CD14-positive monocyte (primary cell): Measurements from ENCODE around the gene AADACL3. TPM values are rescaled to one million over a fixed set of nuclear protein-coding genes. Genes with fewer than 3 reads are reported as not detected.

Experiments
- DNase-seq, 3 donors: peaks; one replicate each; pipeline ENCODE4 v3.0.0-alpha.2; 2011 to 2022
- H2AFZ ChIP-seq: 2 replicates; pipeline ENCODE4 v1.6.0; 2012; ENCODE audit warnings: mild to moderate bottlenecking, low read depth, low read length, inconsistent platforms; ENCODE audit not compliant: insufficient read depth, poor library complexity, severe bottlenecking
- H3K27ac ChIP-seq, 2 donors: 1 replicate in 1 of 2; 2 replicates in 1 of 2; pipeline ENCODE4 v1.5.1; 2012 to 2013; ENCODE audit warnings: low read length in 2 of 2, control low read depth in 1 of 2, inconsistent platforms in 1 of 2, low read depth in 1 of 2, mild to moderate bottlenecking in 1 of 2
- H3K27me3 ChIP-seq, 2 donors: one replicate each; pipeline versions ENCODE4 v1.6.0 to v1.6.1; 2011 to 2013; ENCODE audit warnings: low read length in 2 of 2; ENCODE audit not compliant: control insufficient read depth in 2 of 2, insufficient read depth in 2 of 2
- H3K36me3 ChIP-seq, 2 donors: replicated peaks in 1 of 2; 1 replicate in 1 of 2; 2 replicates in 1 of 2; pipeline versions ENCODE4 v1.5.1 to v1.6.1; 2012 to 2013; ENCODE audit warnings: low read length in 2 of 2, control low read depth in 1 of 2, inconsistent platforms in 1 of 2, mild to moderate bottlenecking in 1 of 2; ENCODE audit not compliant: insufficient read depth in 2 of 2, control insufficient read depth in 1 of 2
- H3K4me1 ChIP-seq, 2 donors: 1 replicate in 1 of 2; 2 replicates in 1 of 2; pipeline versions ENCODE4 v1.5.1 to v1.6.1; 2012 to 2013; ENCODE audit warnings: low read length in 2 of 2, control low read depth in 1 of 2, inconsistent platforms in 1 of 2, mild to moderate bottlenecking in 1 of 2, moderate library complexity in 1 of 2; ENCODE audit not compliant: insufficient read depth in 2 of 2, control insufficient read depth in 1 of 2
- H3K4me2 ChIP-seq: replicated peaks from 2 replicates; pipeline ENCODE3; 2012; ENCODE audit warnings: low read length, moderate library complexity, mild to moderate bottlenecking; ENCODE audit not compliant: poor library complexity, severe bottlenecking; ENCODE audit errors: extremely low read depth
- H3K4me3 ChIP-seq, 3 experiments: fragments of 200-600 bp in 1 of 3; sonication (generic) in 1 of 3; replicated peaks in 1 of 3; 1 replicate in 2 of 3; 2 replicates in 1 of 3; pipeline ENCODE4 v1.5.1; 2011 to 2013; ENCODE audit warnings: low read length in 3 of 3, mild to moderate bottlenecking in 3 of 3, control low read depth in 2 of 3, low read depth in 2 of 3, inconsistent platforms in 1 of 3, moderate library complexity in 1 of 3
- H3K79me2 ChIP-seq: 2 replicates; pipeline ENCODE4 v1.6.0; 2012; ENCODE audit warnings: mild to moderate bottlenecking, control low read depth, inconsistent platforms, low read length, moderate library complexity; ENCODE audit not compliant: insufficient read depth
- H3K9ac ChIP-seq: 2 replicates; pipeline ENCODE4 v1.6.0; 2017; ENCODE audit warnings: low read length, mild to moderate bottlenecking; ENCODE audit not compliant: insufficient read depth, poor library complexity, severe bottlenecking
- H3K9me3 ChIP-seq, 2 donors: replicated peaks in 1 of 2; 1 replicate in 1 of 2; 2 replicates in 1 of 2; pipeline versions ENCODE4 v1.5.1 to v1.6.1; 2012 to 2013; ENCODE audit warnings: low read length in 2 of 2, control low read depth in 1 of 2; ENCODE audit not compliant: control insufficient read depth in 1 of 2, insufficient read depth in 1 of 2
- H4K20me1 ChIP-seq: 2 replicates; pipeline ENCODE4 v1.6.0; 2012; ENCODE audit warnings: mild to moderate bottlenecking, low read length, control low read depth, moderate library complexity; ENCODE audit not compliant: insufficient read depth
- H3K27ac Mint-ChIP-seq, 7 donors: one replicate each; pipeline ENCODE4 v1.8.0; 2020; ENCODE audit warnings: mild to moderate bottlenecking in 7 of 7, mixed read lengths in 7 of 7, moderate library complexity in 6 of 7, inconsistent platforms in 2 of 7
- H3K27me3 Mint-ChIP-seq, 3 donors: one replicate each; pipeline ENCODE4 v1.8.0; 2021 to 2022; ENCODE audit warnings: low read depth in 3 of 3, mild to moderate bottlenecking in 3 of 3, mixed read lengths in 3 of 3, moderate library complexity in 3 of 3, inconsistent platforms in 1 of 3
- H3K36me3 Mint-ChIP-seq, 2 donors: one replicate each; pipeline ENCODE4 v1.8.0; 2020; ENCODE audit warnings: mixed read lengths in 2 of 2, inconsistent platforms in 1 of 2, mild to moderate bottlenecking in 1 of 2
- H3K4me1 Mint-ChIP-seq: one replicate; pipeline ENCODE4 v1.8.0; 2020; ENCODE audit warnings: mild to moderate bottlenecking, mixed read lengths
- H3K4me3 Mint-ChIP-seq, 2 donors: one replicate each; pipeline ENCODE4 v1.8.0; 2020; ENCODE audit warnings: mild to moderate bottlenecking in 2 of 2, mixed read lengths in 2 of 2, moderate library complexity in 1 of 2
- H3K9me3 Mint-ChIP-seq, 7 donors: one replicate each; pipeline ENCODE4 v1.8.0; 2020 to 2022; ENCODE audit warnings: mixed read lengths in 7 of 7, mild to moderate bottlenecking in 6 of 7, moderate library complexity in 6 of 7, inconsistent platforms in 2 of 7
- CTCF ChIP-seq: fragments of 200-600 bp; IDR thresholded peaks from one replicate; pipeline ENCODE4 v1.8.0; 2022; ENCODE audit warnings: antibody characterized with exemption, mild to moderate bottlenecking
- WGBS: methylation state at CpG from one replicate; pipeline ENCODE4 v1.1.5; 2013; ENCODE audit warnings: missing lambda C conversion rate; ENCODE audit not compliant: insufficient coverage; 5-methylcytosine and 5-hydroxymethylcytosine counted together
- intact Hi-C, 2 donors: fragments of 100-400 bp; cut with micrococcal nuclease; formaldehyde crosslinking; loops; one replicate each; pipeline versions ENCODE4 v1.15.0 to v1.15.1; 2023
- polyA plus RNA-seq, 3 donors: library from polyadenylated mRNA; depleted of rRNA in 1 of 3; unstranded in 2 of 3; stranded (reverse) in 1 of 3; fragments of 300-500 nt in 2 of 3; fragments of >200 nt in 1 of 3; fragmentation: Illumina TruSeq in 2 of 3; gene quantifications; 1 replicate in 2 of 3; 2 replicates in 1 of 3; pipeline ENCODE4 v1.2.3, GENCODE V29; 2012 to 2021

The AADACL3 gene
- polyA plus RNA-seq, 3 donors = not detected

DNA sequence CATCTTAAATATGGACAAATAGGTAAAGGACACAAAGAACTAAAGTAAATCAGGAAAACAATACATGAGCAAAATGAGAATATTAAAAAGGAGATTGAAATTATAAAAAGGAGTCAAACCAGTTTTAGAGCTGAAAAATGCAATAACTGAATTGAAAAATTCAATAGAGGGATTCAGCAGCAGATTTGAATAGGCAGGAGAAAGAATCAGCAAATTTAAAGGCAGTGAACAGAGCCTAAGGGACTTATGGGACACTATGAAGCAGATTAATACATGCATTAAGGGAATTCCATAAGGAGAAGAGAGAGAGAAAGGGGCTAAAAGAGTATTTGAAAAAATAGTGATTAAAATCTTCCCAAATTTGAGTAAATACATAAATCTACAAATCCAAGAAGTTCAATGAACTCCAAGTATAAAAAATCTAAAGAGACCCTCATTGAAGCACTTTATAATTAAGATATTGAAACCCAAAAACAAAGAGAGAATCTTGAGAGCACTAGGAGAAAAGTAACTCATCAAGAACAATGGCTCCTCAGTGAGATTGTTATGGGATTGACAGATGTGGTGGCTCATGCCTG, 33.0 kb downstream of the AADACL3 start:
- H3K27me3 Mint-ChIP-seq = peaks cover 4 to 15% (median 10%) of the 10 kb centered on the region in 3 donors
- no peak overlapping the region for H3K4me2 ChIP-seq
- H3K9me3 ChIP-seq = peaks cover 10 to 21% of the 10 kb centered on the region in 2 donors
- H3K27ac ChIP-seq = no peak overlapping the region
- no peak for DNase-seq
- no peaks in the 10 kb centered on the region for H3K36me3 ChIP-seq
- no peak overlapping the region for H3K9ac ChIP-seq
- no peak overlapping the region for H2AFZ ChIP-seq
- no peak for TF ChIP-seq CTCF
- intact Hi-C loops = no loop called here
- H3K4me1 ChIP-seq = no peaks in the 10 kb centered on the region
- H3K9me3 Mint-ChIP-seq = peaks cover 13 to 31% (median 25%) of the 10 kb centered on the region in 7 donors
- H3K4me3 Mint-ChIP-seq = no peak overlapping the region
- H3K36me3 Mint-ChIP-seq = no peaks in the 10 kb centered on the region
- H4K20me1 ChIP-seq = no peaks in the 10 kb centered on the region
- H3K79me2 ChIP-seq = no peaks in the 10 kb centered on the region
- H3K4me3 ChIP-seq = no peak overlapping the region
- no peaks in the 10 kb centered on the region for H3K4me1 Mint-ChIP-seq
- H3K27me3 ChIP-seq = peaks cover 0 to 2% of the 10 kb centered on the region in 2 donors
- no peak overlapping the region for H3K27ac Mint-ChIP-seq

- H3K36me3 ChIP-seq = no peaks in the 10 kb centered on the region
- WGBS = 100% methylated on average over 1 of the region's 4 CpGs
- Mint-ChIP-seq H3K27me3 (peaks cover 0 to 17% (median 11%) of the 10 kb centered on the region in 3 donors), H3K4me3 (no peak overlapping the region), H3K9me3 (peaks cover 0 to 9% (median 5%) of the 10 kb centered on the region in 7 donors), H3K36me3 (no peaks in the 10 kb centered on the region), H3K4me1 (no peaks in the 10 kb centered on the region), H3K27ac (no peak overlapping the region)
- intact Hi-C loops = no loop called here
- H3K4me3 ChIP-seq = no peak overlapping the region
- TF ChIP-seq CTCF = no peak
- H3K4me2 ChIP-seq = no peak overlapping the region
- no peak overlapping the region for H3K27ac ChIP-seq
- no peak overlapping the region for H2AFZ ChIP-seq
- H4K20me1 ChIP-seq = no peaks in the 10 kb centered on the region
- H3K79me2 ChIP-seq = no peaks in the 10 kb centered on the region
- H3K9ac ChIP-seq = no peak overlapping the region
- H3K4me1 ChIP-seq = no peaks in the 10 kb centered on the region
- no peaks in the 10 kb centered on the region for H3K9me3 ChIP-seq
- DNase-seq = no peak
- H3K27me3 ChIP-seq = peaks cover 0 to 2% of the 10 kb centered on the region in 2 donors
Measured at GRCh38 chr1:12754738-12755137, 38.8 kb downstream of the AADACL3 start.
